Smooth muscle cell of the umbilical artery (primary cell): ENCODE results near the gene SLC6A8. TPM values are rescaled to one million over a fixed set of nuclear protein-coding genes. Genes with fewer than 3 reads are reported as not detected.

Experiments
- total RNA-seq: library from RNA; depleted of rRNA; stranded (reverse); fragments of >200 nt; gene quantifications from 2 replicates; pipeline ENCODE4 v1.2.3, GENCODE V29; 2014

The SLC6A8 gene
- 19.3 and 22.3 TPM in 2 replicates for total RNA-seq

GRCh38 chrX:153687121-153688039 lies at the start of gene SLC6A8:
Gene SLC6A8, plus strand, starts transcription at chrX:153687926. Its CDS starts 649 bp downstream, at chrX:153688575.

DNA sequence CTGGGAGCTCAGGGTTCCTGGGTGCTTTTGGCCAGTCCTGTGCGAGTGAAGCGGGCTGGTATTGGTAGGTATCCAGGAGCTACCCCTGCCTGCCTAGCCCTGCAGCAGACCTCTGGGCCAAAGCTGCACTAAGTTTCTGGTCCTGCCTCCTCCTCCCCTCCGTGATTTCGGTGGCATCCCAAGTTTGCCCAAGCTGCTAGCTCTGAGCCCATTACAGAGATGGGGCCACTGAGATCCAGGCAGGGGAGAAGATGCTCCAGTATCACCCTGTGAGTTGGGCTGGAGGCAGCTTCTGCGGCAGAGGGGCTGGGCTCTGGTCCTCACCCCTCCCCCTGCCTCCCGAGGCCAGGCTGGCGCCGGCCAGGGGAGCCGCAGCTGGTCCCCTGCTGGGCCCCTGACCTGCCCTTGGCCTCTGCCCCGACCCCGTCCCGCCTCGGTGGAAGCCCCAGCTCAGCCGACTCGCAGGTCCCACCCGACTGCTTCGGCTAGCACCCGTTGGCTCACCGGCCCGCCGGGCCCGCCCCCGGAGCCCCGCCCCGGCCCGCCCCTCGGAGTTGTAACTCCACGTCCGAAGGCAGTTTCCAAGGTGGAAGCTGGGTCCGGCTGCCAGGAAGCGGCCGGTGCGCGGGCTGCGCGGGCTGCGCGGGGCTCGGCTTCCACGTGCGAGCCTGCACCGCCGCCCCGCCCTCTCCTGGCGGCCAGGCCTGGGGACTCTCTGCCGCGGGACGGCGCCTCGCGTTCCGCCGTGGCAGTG lies 40.9 kb upstream of the SLC6A8 start, which contains the start of gene DUSP9:
TSS of gene DUSP9 (plus strand) at position 584 of the 754 bp plus-strand sequence. CDS start 751 bp downstream, outside the sequence.

DNA sequence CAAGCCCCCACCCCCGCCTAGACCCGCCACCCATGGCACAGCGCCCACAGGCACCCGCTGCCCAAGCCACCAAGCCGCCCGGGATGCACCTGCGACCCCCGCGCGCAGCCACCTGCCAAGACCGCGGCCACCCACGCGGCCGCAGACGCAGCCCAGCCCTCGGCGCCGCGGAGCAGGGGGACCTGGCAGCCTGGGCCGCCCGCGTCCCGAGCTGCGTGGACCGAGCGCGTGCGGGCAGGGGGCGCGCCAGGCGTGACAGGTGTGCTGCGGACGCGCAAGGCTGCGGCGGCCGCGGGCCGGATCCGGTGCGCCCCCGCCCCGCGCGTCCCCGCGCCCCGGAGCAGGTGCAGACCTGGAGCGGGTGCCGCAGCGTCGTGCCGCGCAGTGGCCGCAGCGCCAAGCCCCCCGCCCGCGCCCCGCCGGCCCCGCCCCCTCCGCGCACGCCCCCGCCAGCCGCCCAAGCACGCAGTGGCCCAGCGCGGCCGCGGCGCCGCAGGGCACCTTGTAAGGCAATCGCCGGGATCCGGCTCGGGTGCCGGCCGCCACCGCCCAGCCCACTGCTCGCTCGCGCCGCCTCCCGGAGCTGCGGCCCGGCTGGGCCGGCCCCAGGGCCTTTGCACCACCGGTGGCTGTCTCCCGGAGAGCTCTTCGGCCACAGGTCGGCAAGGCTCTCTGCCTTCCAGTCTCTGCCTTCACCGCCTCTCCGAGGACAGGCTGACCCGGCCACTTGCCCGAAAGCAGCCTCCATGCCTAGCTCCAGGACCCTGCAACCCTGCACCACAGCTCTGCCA lies 14.1 kb upstream of the SLC6A8 start, which contains the start of gene PNCK:
TSS of gene PNCK (minus strand) at position 386 of the 791 bp plus-strand sequence. CDS start 737 bp downstream, outside the sequence.

DNA sequence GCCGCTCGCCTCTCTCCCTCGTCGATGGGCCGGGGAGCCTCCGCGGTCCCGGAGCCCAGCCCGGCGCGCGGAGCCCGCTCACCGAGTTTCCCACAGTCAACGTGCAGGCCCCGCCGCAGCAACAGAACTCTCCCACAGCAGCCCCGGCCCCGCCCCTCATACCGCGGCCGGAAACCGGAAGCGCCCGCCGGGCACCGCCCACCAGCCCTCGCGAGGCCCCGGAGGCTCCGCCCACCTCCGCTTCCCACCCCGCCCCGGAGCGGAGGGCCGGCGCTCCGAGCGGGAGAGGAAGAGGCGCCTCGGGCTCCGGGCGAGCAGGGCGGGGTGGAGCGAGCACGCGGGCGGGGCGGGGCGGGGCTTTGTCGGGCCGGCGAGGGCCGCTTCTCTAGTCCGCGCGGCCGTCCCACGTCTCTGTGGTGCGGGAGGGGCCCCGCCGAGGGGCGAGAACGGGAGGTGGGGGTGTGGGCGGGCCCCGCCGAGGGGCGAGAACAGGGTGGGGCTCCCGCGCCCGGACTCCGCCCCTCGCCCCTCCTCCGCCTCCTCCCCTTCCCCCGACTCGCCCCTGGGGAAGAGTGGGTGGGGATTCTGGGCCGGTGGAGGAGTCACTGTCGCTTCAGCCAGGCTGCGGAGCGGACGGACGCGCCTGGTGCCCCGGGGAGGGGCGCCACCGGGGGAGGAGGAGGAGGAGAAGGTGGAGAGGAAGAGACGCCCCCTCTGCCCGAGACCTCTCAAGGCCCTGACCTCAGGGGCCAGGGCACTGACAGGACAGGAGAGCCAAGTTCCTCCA lies 36.7 kb downstream of the SLC6A8 start, which contains the start of the genes ABCD1 and BCAP31:
TSS of gene ABCD1 (plus strand) at position 605 of the 787 bp plus-strand sequence. CDS start 411 bp downstream, outside the sequence.
TSS of gene BCAP31 (minus strand) at position 136 of the 787 bp plus-strand sequence. CDS start 1,143 bp downstream, outside the sequence.

Other genes starting within 250 kb of the SLC6A8 start
- 0.18 and 1.8 TPM in 2 replicates for gene TREX2, start 241.9 kb upstream of the SLC6A8 start, total RNA-seq
- 14.3 and 18.2 TPM in 2 replicates for gene HAUS7, start 217.3 kb upstream of the SLC6A8 start, total RNA-seq
- 34.1 and 66.8 TPM in 2 replicates for gene BGN, start 192.9 kb upstream of the SLC6A8 start, total RNA-seq
- under 0.01 and 0.09 TPM in 2 replicates for gene ATP2B3, start 170.3 kb upstream of the SLC6A8 start, total RNA-seq
- gene CCNQ, start 88.8 kb upstream of the SLC6A8 start, total RNA-seq = 24.5 and 31.8 TPM in 2 replicates
- gene DUSP9, start 40.7 kb upstream of the SLC6A8 start, total RNA-seq = not detected in 2 replicates
- 0.59 and 0.92 TPM in 2 replicates for gene PNCK, start 14.1 kb upstream of the SLC6A8 start, total RNA-seq
- gene BCAP31, start 36.5 kb downstream of the SLC6A8 start, total RNA-seq = 156 and 184 TPM in 2 replicates
- gene ABCD1, start 36.9 kb downstream of the SLC6A8 start, total RNA-seq = 17.2 and 25.5 TPM in 2 replicates
- gene PLXNB3, start 76.3 kb downstream of the SLC6A8 start, total RNA-seq = 6.2 and 24.6 TPM in 2 replicates
- gene SRPK3, start 93.1 kb downstream of the SLC6A8 start, total RNA-seq = under 0.01 and 2.2 TPM in 2 replicates
- gene IDH3G, start 106.4 kb downstream of the SLC6A8 start, total RNA-seq = 46.9 and 57.2 TPM in 2 replicates
- gene SSR4, start 106.7 kb downstream of the SLC6A8 start, total RNA-seq = 49.2 and 134 TPM in 2 replicates
- gene PDZD4, start 142.6 kb downstream of the SLC6A8 start, total RNA-seq = under 0.01 and 0.18 TPM in 2 replicates
- gene L1CAM, start 198.2 kb downstream of the SLC6A8 start, total RNA-seq = 0.59 and 2.6 TPM in 2 replicates
- not detected in 2 replicates for gene AVPR2, start 216.7 kb downstream of the SLC6A8 start, total RNA-seq
- 0.97 and 2.1 TPM in 2 replicates for gene ARHGAP4, start 238.3 kb downstream of the SLC6A8 start, total RNA-seq
- gene NAA10, start 247.1 kb downstream of the SLC6A8 start, total RNA-seq = 54.9 and 56.9 TPM in 2 replicates